Glomerular visceral epithelial cell (primary cell): ENCODE measurements around the gene UBTD1.

ENCODE experiments used
- DNase-seq: peaks from one replicate; pipeline ENCODE4 v3.0.0-alpha.2; 2016; ENCODE audit errors: extremely low spot score

UBTD1 gene

GRCh38 chr10:97483506-97483905 is 15.2 kb upstream of the UBTD1 start:
- no peak for DNase-seq

DNA sequence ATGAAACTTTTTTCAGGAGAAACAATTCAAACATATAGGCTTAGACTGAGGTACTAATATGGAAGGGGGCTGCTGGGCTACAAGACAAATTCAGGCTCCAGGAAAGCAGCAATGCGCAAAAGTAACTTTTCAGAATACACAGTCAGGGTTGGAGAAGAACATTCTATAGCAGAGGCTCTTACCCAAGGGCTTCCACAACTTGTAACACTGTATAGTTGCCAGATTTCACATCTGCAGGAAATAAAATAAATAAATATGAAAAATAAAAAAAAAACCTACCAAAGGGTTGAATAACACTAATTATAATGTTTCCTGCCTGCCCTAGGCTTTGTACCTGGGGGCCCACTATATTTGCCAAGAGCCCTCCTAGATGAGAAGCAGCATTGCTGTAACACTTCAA is 14.8 kb upstream of the UBTD1 start:
- no peak for DNase-seq

DNA sequence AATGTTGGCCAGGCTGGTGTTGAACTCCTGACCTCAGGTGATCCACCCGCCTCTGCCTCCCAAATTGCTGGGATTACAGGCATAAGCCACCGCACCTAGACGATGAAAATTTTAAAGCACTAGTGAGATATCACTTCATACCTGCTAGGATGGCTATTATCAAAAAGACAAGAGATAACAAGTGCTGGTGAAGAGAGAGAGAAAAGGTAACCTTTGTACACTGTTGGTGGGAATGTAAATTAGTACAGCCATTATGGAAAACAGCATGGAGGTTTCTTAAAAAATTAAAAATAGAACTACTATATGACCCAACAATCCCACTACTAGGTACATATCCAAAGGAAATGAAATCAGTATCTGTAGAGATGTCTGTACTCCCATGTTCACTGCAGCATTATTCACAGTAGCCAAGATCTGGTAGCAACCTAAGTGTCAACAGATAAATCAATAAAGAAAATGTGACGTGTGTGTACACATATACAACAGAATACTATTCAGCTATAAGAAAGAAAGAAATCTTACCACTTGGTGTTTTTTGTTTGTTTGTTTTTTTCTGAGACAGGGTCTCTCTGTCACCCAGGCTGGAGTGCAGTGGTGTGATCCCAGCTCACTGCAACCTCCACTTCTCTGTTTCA is 13.0 kb upstream of the UBTD1 start:
- no peak for DNase-seq

DNA sequence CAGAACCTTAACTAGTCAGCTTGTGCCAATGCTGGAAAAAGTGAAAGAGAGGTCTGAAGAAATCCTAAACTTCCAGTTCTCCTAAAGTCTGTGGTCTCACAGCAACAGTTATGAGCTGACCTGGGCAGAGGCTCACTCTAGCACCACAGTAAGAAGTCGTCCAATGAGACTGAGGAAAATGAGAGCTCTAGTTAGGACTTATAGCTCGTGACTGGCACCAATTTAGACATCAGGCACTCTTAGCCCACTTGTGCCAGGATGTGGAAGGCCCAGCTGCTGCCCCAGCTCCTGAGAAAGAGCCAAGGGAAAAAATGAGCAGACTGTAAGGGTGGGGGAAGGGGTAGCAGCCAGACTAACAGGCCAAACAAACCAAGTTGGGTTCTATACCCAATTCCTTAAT is 8.1 kb upstream of the UBTD1 start:
- DNase-seq, result no peak

DNA sequence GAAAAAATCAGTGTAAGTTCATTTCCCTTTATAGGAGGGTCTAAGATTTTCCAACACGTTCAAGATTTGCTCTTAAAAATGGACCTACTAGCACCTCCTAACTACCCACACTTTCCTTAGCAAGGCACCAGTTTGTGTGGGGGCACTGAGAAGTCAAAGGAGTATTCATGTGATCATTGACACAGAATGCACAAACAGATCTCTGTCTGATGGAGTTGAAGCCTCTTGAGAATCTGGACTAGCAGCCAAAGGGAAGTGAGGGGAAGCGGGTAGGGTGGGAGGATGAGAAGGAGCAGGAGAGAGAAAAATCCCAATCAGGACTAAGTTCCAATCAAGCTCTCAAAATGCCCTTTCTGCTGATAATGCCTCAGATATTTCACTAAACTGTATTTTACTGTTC is 4.6 kb upstream of the UBTD1 start:
- no peak for DNase-seq

GRCh38 chr10:97494863-97495506 is 3.7 kb upstream of the UBTD1 start:
- no peak for DNase-seq

- DNase-seq, result peak; percentile 87
Observed at GRCh38 chr10:97497572-97498075, 1.1 kb upstream of the UBTD1 start.

- peak; percentile 100 for DNase-seq
Observed at GRCh38 chr10:97498076-97498840, 466 bp upstream of the UBTD1 start, which contains the start of gene MMS19. Gene MMS19 (minus strand): TSS chr10:97498422. CDS start chr10:97498384, 38 bp downstream.

DNA sequence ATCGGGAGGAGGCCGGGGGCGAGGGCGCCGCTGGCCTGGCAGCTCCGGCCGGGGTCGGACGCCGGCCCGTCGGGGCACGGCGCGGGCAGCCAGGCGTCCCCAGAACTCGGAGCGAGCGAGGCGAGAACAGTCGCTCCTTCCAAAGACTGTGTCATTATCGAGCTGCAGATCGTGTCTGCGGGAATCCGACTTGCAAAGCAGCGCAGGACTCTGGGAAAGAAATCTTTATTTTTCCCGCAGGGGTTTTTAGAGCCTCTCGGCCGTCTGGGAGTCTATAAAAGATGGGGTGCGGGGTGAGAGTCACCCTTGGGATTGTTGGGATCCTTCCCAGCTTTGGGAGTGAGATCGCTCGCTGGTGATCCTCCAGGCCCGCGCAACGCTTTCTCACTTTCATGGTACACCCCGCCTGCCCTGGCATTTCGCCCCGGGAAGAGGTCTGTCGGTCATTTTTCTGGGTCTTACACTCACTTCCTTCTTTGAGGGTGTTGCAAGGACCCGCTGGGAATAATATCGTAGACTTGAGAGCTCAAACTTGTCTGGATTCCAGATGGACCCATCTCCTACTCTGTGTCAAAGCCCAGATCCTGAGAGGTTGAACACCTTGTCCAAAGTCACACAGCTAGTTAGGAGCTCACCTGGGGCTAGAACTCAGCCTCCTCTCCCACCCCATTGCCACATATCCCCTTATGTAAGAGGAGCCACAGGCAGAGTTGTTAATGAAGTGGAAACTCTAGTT is 1.0 kb downstream of the UBTD1 start:
- DNase-seq, result peak; percentile 46

DNA sequence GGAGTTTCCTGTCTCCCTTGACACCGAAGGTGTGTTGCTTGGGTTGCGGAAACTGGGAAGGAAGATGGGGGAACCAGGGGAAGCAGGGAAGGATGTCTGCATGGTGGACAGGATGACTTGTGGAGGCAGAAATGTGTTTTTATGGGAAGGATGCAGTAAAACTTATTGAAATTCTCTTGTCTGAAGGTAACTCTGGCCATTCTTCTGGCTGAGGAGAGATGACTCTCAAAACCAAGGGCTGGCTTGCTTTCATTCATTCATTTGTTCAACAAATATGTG is 1.5 kb downstream of the UBTD1 start:
- DNase-seq, result no peak

GRCh38 chr10:97502916-97503315 is 4.2 kb downstream of the UBTD1 start:
- DNase-seq, result no peak

DNA sequence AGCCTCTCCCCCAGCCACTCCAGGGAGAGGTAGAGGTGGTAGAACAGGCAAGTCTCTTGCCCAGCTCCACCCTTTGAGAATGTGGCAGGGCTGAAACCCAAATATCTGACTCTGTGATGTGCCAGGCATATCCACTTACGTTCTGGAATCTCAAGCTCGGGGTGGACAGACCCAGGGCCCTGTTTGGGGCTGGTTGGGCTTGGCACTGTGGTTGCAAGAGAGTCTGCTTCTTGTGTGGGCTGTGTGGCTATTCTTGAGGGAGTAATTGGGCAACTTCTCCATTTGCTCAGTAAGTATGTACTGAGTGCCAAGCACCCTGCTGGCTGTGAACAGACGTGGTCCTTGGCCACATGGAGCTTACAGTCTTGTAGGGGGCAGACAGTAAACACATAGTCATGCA is 4.7 kb downstream of the UBTD1 start:
- no peak for DNase-seq

DNA sequence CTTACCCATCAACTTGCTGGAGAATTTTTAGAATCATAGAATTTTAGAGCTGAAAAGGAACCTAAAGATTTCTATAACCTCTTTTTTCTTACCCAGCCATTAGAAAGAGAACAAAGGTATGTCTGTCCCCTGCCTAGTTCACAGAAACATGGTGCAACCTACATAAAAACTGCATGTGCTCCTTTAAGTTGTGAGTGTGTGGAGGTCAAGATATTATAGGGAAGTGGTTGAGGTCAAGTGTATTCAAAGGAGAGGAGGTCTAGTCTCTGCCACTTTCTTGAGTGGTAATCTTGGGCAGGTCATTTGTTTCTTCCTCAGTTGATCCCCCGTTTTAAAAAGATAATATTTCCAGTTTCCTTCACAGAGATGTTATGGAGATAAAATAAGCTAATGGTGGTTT is 6.4 kb downstream of the UBTD1 start:
- no peak for DNase-seq

DNA sequence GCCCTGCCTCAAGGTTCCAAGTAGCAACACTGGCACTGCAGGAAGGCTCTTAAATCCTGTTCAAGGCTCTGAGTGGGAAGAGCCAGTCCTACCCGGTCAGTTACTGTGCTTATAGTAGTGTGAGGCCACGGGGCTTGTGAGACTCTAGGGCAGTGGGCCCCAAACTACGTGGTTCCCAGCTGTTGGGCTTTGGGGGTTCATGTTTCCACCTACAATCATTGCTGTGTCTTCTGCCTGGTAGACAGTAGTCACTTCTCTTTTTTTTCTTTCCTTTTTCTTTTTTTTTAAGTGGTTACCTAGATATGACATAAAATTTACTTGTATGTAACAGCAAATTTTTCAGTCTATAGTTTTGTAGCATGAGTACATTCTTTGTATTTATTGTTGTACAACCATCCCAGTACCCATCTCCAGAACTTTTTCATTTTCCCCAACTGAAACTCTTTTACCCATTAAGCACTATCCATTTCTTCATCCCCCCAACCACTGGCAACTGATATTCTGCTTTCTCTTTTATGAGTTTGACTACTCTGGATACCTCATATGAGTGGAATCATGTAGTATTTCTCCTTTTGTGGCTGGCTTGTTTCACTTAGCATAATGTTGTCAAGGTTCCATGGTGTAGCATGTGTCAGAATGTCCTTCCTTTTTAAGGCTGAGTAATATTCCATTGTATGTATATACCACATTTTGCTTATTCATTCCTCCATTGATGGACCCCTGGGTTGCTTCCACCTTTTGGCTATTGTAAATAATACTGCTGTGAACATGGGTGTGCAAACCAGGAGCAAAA is 7.7 kb downstream of the UBTD1 start:
- no peak for DNase-seq

GRCh38 chr10:97508342-97508741 is 9.6 kb downstream of the UBTD1 start:
- DNase-seq, result peak; percentile 63

GRCh38 chr10:97509120-97509680 is 10.5 kb downstream of the UBTD1 start:
- no peak for DNase-seq

GRCh38 chr10:97510686-97511085 is 12.0 kb downstream of the UBTD1 start:
- DNase-seq, result no peak

DNA sequence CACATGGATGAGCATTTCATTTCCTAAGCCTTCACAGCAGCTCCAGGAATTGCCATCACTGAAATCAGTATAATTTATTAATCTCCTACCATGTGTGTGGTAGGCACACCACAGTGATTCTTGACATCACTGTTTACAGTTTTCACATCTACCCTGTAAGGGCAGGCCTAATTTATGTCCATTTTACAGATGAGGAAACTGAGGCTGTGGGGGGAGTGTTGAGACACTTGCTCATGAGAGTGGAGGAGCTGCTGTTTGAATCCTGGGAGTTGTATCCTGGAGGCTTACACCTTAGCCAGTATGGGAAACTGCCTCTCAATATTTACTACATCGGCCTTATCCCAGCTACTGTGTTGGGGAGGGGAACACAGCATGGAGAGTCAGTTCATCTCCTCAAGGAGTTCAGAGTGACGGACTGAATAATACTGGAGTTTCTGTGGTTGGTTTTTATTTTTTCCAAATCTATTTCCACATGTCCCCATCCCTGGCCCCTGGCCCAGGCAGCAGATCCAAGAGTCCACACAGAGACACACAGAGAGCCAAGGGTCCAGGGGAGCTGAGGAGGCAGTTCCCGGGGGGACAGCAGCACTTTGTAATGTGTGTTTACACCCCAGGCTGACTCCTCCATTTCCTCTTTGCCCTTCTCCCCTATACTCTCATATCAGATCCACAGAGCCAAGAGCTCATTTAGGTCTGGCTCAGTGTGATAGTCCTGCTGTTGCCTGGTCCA is 13.2 kb downstream of the UBTD1 start:
- DNase-seq, result no peak

DNA sequence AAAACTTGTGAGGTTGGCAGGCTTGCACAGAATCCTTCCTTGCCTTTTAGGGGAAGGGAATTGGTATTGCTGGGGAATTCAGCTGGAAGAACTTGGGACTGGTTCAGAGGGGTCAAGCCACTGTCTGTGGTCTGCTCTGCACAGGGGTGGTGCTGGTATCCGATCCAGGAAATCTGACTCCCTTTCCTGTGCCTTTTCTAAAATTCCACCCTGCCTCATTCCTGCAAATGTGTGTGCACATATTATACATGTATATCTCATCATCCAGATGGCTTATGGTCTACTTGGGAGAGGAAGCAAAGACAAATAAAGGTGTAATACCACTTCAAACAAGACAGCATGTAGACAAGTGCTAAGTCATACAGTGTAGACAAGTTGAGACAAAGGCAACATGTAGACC is 14.3 kb downstream of the UBTD1 start:
- DNase-seq, result no peak

DNA sequence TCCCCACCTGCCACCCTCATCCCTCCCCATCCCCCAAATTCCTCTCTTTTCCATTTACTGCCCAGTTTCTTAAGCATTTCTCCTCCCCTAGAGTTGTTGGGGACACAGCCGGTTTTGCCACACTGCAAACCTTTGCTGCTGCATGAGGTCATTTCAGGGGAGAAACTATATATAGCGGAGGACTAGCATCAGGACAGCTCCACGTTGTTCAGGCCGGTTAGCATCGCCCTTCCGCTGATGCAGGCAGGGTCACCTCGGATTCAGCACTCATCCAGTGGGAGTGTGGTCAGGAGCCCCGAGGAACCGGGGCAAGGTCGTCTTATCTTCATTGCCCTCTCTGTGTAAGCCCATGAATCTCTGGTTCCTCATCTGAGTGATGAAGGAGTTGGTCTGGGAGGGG is 15.6 kb downstream of the UBTD1 start:
- DNase-seq, result no peak
